Measurements from ENCODE around the gene MYCBPAP. TPM values are rescaled to one million over a fixed set of nuclear protein-coding genes. Genes with fewer than 3 reads are reported as not detected.
A peak's percentile ranks its signal among the peaks of the same experiment; 100 is the strongest.

MYCBPAP gene
- total and polyA plus RNA-seq, 7 experiments from 2014 or later, result 0.59 to 9.0 (median 5.1) TPM; not detected in 1

DNA sequence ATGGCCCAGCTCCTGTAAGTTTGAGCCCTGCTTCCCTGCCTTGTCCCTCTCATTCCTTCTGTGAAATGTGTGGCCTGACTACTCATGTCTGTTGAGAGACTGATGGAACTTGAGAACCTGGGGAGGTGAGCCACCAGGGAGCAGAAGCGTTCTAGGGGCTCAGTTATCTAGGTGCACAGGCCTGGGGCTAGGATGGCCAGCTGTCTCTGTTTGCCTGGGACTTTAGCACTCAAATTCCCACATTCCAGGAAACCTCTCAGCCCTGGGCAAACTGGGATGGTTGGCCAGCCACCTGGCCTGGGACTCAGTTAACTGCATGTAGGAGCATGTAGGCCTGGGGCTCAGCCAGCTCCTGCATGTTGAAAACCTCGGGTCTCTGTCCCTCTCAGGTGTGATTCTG is 15.0 kb downstream of the MYCBPAP start:
- H3K27me3 ChIP-seq (ENCODE audit: control insufficient read depth in 2 of 2, insufficient read depth in 2 of 2, low read length in 2 of 2), result no peaks in the 10 kb centered on the region
- no peaks in the 10 kb centered on the region for H3K4me1 ChIP-seq (ENCODE audit: control insufficient read depth in 2 of 2, insufficient read depth in 2 of 2, low read length in 2 of 2)
- ATAC-seq, result no peak
- no peak for DNase-seq
- H3K9me3 Mint-ChIP-seq, result no peaks in the 10 kb centered on the region
- no peak overlapping the region for H3K27ac Mint-ChIP-seq
- peaks cover 0 to under 1% (median 0%) of the 10 kb centered on the region in 5 donors for H3K27me3 Mint-ChIP-seq
- no peak overlapping the region for H3K27ac ChIP-seq (ENCODE audit: low read depth, low read length)
- no peaks in the 10 kb centered on the region for H3K36me3 Mint-ChIP-seq
- H3K4me3 ChIP-seq (ENCODE audit: low read length), result no peak overlapping the region
- POLR2A ChIA-PET, result no interaction called here
- CTCF ChIA-PET, result no interaction called here
- H3K4me1 Mint-ChIP-seq, result peaks cover 0 to 4% (median 0%) of the 10 kb centered on the region in 7 donors
- H3K36me3 ChIP-seq (ENCODE audit: control insufficient read depth in 2 of 3, insufficient read depth in 3 of 3, low read length in 3 of 3), result no peaks in the 10 kb centered on the region
- intact Hi-C loops (cut with micrococcal nuclease), result no loop called here
- H3K9me3 ChIP-seq (ENCODE audit: control insufficient read depth in 2 of 3, low read length in 3 of 3), result no peaks in the 10 kb centered on the region
- no peak overlapping the region for H3K4me3 Mint-ChIP-seq

DNA sequence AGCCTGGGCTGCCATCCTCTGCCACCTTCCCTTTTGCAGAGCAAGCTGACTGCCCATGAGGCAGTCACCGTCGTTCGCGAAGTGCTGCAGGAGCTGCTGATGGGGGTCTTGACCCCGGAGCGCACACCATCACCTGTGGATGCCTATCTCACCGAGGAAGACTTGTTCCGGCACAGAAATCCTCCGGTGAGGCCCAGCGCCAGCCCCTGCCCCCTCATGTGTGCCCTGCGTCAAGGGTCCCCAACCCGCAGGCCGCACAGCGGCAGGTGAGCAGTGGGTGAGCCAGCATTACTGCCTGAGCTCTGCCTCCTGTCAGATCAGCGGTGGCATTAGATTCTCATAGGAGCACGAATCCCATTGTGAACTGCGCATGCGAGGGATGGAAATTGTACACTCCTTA is 16.6 kb downstream of the MYCBPAP start:
- no peak overlapping the region for H3K27ac ChIP-seq (ENCODE audit: low read depth, low read length)
- no peaks in the 10 kb centered on the region for H3K4me1 ChIP-seq (ENCODE audit: control insufficient read depth in 2 of 2, insufficient read depth in 2 of 2, low read length in 2 of 2)
- CTCF ChIA-PET, result interaction anchor here (0.7 kb wide), 2 partner anchors 154 to 725 kb away, joined by 4 to 5 read pairs; no protein-coding TSS in a partner anchor
- ATAC-seq (no peak), DNase-seq (no peak)
- Mint-ChIP-seq H3K4me1 (peaks cover 0 to 4% (median 0%) of the 10 kb centered on the region in 7 donors), H3K9me3 (no peaks in the 10 kb centered on the region), H3K4me3 (no peak overlapping the region), H3K36me3 (no peaks in the 10 kb centered on the region), H3K27me3 (peaks cover 8 to 16% (median 15%) of the 10 kb centered on the region in 5 donors), H3K27ac (no peak overlapping the region)
- H3K27me3 ChIP-seq (ENCODE audit: control insufficient read depth in 2 of 2, insufficient read depth in 2 of 2, low read length in 2 of 2), result peaks cover 0 to 6% of the 10 kb centered on the region in 2 donors
- intact Hi-C loops (cut with micrococcal nuclease), result no loop called here
- POLR2A ChIA-PET, result interaction anchor here (0.6 kb wide), 1 partner anchor 23 kb away, joined by 3 read pairs; no protein-coding TSS in a partner anchor
- H3K36me3 ChIP-seq (ENCODE audit: control insufficient read depth in 2 of 3, insufficient read depth in 3 of 3, low read length in 3 of 3), result no peaks in the 10 kb centered on the region
- no peaks in the 10 kb centered on the region for H3K9me3 ChIP-seq (ENCODE audit: control insufficient read depth in 2 of 3, low read length in 3 of 3)
- no peak overlapping the region for H3K4me3 ChIP-seq (ENCODE audit: low read length)

DNA sequence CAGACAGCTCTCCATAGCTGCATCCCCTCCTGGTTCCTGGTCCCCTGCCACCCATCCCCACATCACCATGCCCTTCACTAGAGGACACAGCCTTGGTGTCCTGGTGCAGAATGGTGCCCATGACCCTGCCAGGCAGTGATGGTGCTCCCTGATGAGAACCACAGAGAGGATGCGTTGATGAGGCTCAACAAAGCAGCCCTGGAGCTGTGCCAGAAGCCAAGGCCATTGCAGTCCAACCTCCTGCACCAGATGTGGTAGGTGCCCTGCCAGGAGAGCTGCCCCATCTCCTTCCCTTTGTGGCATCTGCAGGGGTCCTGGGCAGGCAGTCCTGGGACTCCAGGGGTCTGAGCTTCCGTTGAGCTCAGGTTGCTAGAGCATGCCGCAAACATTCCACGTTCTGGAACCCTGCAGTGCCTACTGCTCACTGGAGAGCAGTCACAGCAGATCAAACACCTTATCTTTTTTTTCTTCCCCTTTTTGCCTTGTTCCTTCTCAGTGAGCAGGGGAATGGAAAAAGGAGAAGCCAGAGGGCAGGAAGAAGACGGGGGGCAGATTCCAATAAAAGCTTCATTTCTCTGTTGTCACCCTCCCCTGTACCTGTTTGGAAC is 19.0 kb downstream of the MYCBPAP start:
- Histone ChIP-seq H3K36me3 (ENCODE audit: control insufficient read depth in 2 of 3, insufficient read depth in 3 of 3, low read length in 3 of 3) (no peaks in the 10 kb centered on the region), H3K9me3 (ENCODE audit: control insufficient read depth in 2 of 3, low read length in 3 of 3) (no peaks in the 10 kb centered on the region), H3K27me3 (ENCODE audit: control insufficient read depth in 2 of 2, insufficient read depth in 2 of 2, low read length in 2 of 2) (peaks cover 6 to 9% of the 10 kb centered on the region in 2 donors), H3K4me1 (ENCODE audit: control insufficient read depth in 2 of 2, insufficient read depth in 2 of 2, low read length in 2 of 2) (peaks cover 0 to 3% of the 10 kb centered on the region in 2 donors), H3K4me3 (ENCODE audit: low read length) (no peak overlapping the region), H3K27ac (ENCODE audit: low read depth, low read length) (no peak overlapping the region)
- no peak overlapping the region for H3K4me3 Mint-ChIP-seq
- peaks cover 0 to 6% (median 0%) of the 10 kb centered on the region in 7 donors for H3K4me1 Mint-ChIP-seq
- no peak overlapping the region for H3K27ac Mint-ChIP-seq
- no peaks in the 10 kb centered on the region for H3K36me3 Mint-ChIP-seq
- CTCF ChIA-PET, result interaction anchor here (0.6 kb wide), 1 partner anchor 421 kb away, joined by 4 read pairs; no protein-coding TSS in a partner anchor
- DNase-seq (no peak), ATAC-seq (no peak)
- POLR2A ChIA-PET, result no interaction called here
- intact Hi-C loops (cut with micrococcal nuclease), result no loop called here
- H3K27me3 Mint-ChIP-seq, result peaks cover 29 to 36% (median 35%) of the 10 kb centered on the region in 5 donors
- no peaks in the 10 kb centered on the region for H3K9me3 Mint-ChIP-seq

DNA sequence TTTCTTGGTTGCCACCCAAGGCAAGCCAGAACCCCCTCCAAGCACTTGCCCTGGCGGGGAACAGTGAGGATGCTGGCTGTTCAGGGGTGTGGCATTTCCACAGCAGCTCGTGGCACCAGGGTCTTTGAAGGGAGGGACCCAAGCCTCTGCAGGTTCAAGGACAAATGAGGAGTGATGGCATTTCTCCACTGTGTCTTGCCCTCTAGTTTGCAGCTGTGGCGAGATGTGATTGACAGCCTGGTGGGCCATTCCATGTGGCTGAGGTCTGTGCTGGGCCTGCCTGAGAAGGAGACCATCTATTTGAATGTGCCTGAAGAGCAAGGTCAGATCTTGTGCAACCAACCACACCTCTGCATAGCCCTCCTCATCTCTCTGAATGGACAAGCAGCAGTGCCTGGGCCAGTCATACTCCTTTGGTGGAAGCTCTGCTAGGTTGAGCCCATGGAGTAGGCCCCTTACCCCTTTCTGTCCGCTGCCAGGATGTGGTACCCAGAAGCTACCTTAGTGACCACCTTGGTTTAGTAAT is 19.8 kb downstream of the MYCBPAP start:
- Histone ChIP-seq H3K4me1 (ENCODE audit: control insufficient read depth in 2 of 2, insufficient read depth in 2 of 2, low read length in 2 of 2) (peaks cover 0 to 11% of the 10 kb centered on the region in 2 donors), H3K9me3 (ENCODE audit: control insufficient read depth in 2 of 3, low read length in 3 of 3) (no peaks in the 10 kb centered on the region), H3K36me3 (ENCODE audit: control insufficient read depth in 2 of 3, insufficient read depth in 3 of 3, low read length in 3 of 3) (no peaks in the 10 kb centered on the region), H3K4me3 (ENCODE audit: low read length) (no peak overlapping the region), H3K27ac (ENCODE audit: low read depth, low read length) (no peak overlapping the region), H3K27me3 (ENCODE audit: control insufficient read depth in 2 of 2, insufficient read depth in 2 of 2, low read length in 2 of 2) (peaks cover 6 to 14% of the 10 kb centered on the region in 2 donors)
- CTCF ChIA-PET, result no interaction called here
- ATAC-seq (no peak), DNase-seq (no peak)
- no peaks in the 10 kb centered on the region for H3K36me3 Mint-ChIP-seq
- intact Hi-C loops (cut with micrococcal nuclease), result no loop called here
- H3K4me1 Mint-ChIP-seq, result peaks cover 0 to 12% (median 1%) of the 10 kb centered on the region in 7 donors
- H3K9me3 Mint-ChIP-seq, result no peaks in the 10 kb centered on the region
- H3K4me3 Mint-ChIP-seq, result no peak overlapping the region
- no peak overlapping the region for H3K27ac Mint-ChIP-seq
- POLR2A ChIA-PET, result interaction anchor here (0.6 to 0.7 kb wide), 2 partner anchors 19 to 45 kb away, joined by 3 read pairs; no protein-coding TSS in a partner anchor
- peaks cover 34 to 41% (median 37%) of the 10 kb centered on the region in 5 donors for H3K27me3 Mint-ChIP-seq

DNA sequence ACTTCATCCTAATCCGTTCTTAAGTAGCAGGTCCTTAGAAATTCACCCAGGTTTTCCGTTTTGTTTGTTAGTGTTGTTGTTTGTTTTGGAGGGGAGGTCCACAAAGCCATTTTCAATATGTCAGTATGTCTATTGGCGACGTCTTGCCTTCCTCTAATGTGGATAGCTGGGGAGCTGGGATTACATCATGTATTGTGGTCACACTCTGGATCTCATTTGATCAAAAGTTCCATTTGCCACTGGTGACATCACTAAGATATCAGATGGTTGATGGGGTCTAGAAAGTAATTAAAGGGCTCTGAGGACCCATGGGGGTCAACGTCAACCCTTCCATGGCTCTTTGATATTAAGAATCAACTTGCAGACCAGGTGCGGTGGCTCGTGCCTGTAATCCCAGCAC is 21.6 kb downstream of the MYCBPAP start:
- H3K27ac Mint-ChIP-seq, result no peak overlapping the region
- no peaks in the 10 kb centered on the region for H3K9me3 ChIP-seq (ENCODE audit: control insufficient read depth in 2 of 3, low read length in 3 of 3)
- CTCF ChIA-PET, result no interaction called here
- H3K4me1 ChIP-seq (ENCODE audit: control insufficient read depth in 2 of 2, insufficient read depth in 2 of 2, low read length in 2 of 2), result peaks cover 0 to 17% of the 10 kb centered on the region in 2 donors
- no peaks in the 10 kb centered on the region for H3K9me3 Mint-ChIP-seq
- no peak overlapping the region for H3K4me3 Mint-ChIP-seq
- no peaks in the 10 kb centered on the region for H3K36me3 ChIP-seq (ENCODE audit: control insufficient read depth in 2 of 3, insufficient read depth in 3 of 3, low read length in 3 of 3)
- peaks cover 43 to 59% (median 52%) of the 10 kb centered on the region in 5 donors for H3K27me3 Mint-ChIP-seq
- no peak overlapping the region for H3K27ac ChIP-seq (ENCODE audit: low read depth, low read length)
- intact Hi-C loops (cut with micrococcal nuclease), result no loop called here
- DNase-seq (no peak), ATAC-seq (no peak)
- peaks cover 6 to 21% of the 10 kb centered on the region in 2 donors for H3K27me3 ChIP-seq (ENCODE audit: control insufficient read depth in 2 of 2, insufficient read depth in 2 of 2, low read length in 2 of 2)
- POLR2A ChIA-PET, result no interaction called here
- no peak overlapping the region for H3K4me3 ChIP-seq (ENCODE audit: low read length)
- H3K4me1 Mint-ChIP-seq, result peaks cover 8 to 21% (median 12%) of the 10 kb centered on the region in 7 donors
- H3K36me3 Mint-ChIP-seq, result no peaks in the 10 kb centered on the region

DNA sequence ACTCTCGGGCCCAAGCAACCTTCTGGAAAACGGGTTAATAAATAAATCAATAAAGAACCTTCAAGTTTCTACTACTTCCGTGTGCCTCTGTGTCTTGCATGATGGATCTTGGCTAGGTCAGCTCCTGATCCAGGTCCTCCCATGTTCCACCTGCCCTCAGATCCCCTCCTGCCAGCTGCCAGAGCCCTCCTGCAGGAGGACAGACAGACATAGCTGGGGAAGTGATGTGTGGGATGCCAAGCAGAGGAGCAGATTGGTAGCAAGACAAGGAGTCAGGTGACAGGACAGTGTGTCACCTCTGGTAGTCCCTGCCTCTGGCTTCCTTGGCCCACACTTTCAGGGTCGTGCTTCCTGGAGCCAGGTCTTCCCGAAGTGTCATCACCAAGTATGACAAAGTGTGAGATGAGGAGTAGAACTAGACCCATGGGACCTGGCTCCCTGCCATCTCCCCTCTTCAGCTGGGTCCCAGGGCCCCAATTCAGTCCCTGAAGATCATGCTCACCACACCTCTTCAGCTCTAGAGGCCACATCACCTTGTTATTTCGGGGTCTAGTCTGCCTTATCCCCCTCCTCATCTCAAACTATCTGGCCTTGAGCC is 23.3 kb downstream of the MYCBPAP start:
- ATAC-seq, result no peak
- H3K27me3 ChIP-seq (ENCODE audit: control insufficient read depth in 2 of 2, insufficient read depth in 2 of 2, low read length in 2 of 2), result peaks cover 6 to 21% of the 10 kb centered on the region in 2 donors

More for the DNA sequence above, 23.3 kb downstream of the MYCBPAP start:
- intact Hi-C loops (cut with micrococcal nuclease), result no loop called here
- Mint-ChIP-seq H3K36me3 (no peaks in the 10 kb centered on the region), H3K27me3 (peaks cover 46 to 62% (median 58%) of the 10 kb centered on the region in 5 donors), H3K4me1 (peaks cover 8 to 24% (median 12%) of the 10 kb centered on the region in 7 donors), H3K27ac (no peak overlapping the region), H3K9me3 (no peaks in the 10 kb centered on the region), H3K4me3 (peak overlapping the region in 1 of 10 donors; percentile 20)
- CTCF ChIA-PET, result no interaction called here
- H3K27ac ChIP-seq (ENCODE audit: low read depth, low read length), result no peak overlapping the region
- no peak overlapping the region for H3K4me3 ChIP-seq (ENCODE audit: low read length)
- POLR2A ChIA-PET, result no interaction called here
- H3K4me1 ChIP-seq (ENCODE audit: control insufficient read depth in 2 of 2, insufficient read depth in 2 of 2, low read length in 2 of 2), result peaks cover 0 to 17% of the 10 kb centered on the region in 2 donors
- no peaks in the 10 kb centered on the region for H3K36me3 ChIP-seq (ENCODE audit: control insufficient read depth in 2 of 3, insufficient read depth in 3 of 3, low read length in 3 of 3)
- DNase-seq, result no peak
- H3K9me3 ChIP-seq (ENCODE audit: control insufficient read depth in 2 of 3, low read length in 3 of 3), result no peaks in the 10 kb centered on the region
